ENCODE data around the gene PGM2.
"Not testable (repeated sequence)": the region's sequence is repeated elsewhere in the genome, so short reads cannot be mapped to it uniquely, and the experiment has no call there.

The PGM2 gene

GRCh38 chr4:37820458-37820857 lies 6.0 kb upstream of the PGM2 start:
- not testable (repeated sequence) for DNase-seq

GRCh38 chr4:37821953-37822605 lies 4.4 kb upstream of the PGM2 start:
- no peak for DNase-seq

- not testable (repeated sequence) for DNase-seq
Observed at GRCh38 chr4:37825501-37825900, 985 bp upstream of the PGM2 start.

- peak; percentile 6 to 18 for DNase-seq
Observed at GRCh38 chr4:37825968-37826294, 555 bp upstream of the PGM2 start.

- DNase-seq: peak in 1 of 2 experiments; percentile 32
Observed at GRCh38 chr4:37827030-37827685, 672 bp downstream of the PGM2 start.

GRCh38 chr4:37827802-37828321 lies 1.4 kb downstream of the PGM2 start:
- no peak for DNase-seq

- DNase-seq: no peak
Observed at GRCh38 chr4:37828843-37829242, 2.4 kb downstream of the PGM2 start.

- DNase-seq: no peak
Observed at GRCh38 chr4:37830640-37831039, 4.2 kb downstream of the PGM2 start.

GRCh38 chr4:37835031-37835430 lies 8.5 kb downstream of the PGM2 start:
- DNase-seq: no peak

GRCh38 chr4:37835806-37836205 lies 9.3 kb downstream of the PGM2 start:
- no peak for DNase-seq

- DNase-seq: no peak
Observed at GRCh38 chr4:37836274-37836673, 9.8 kb downstream of the PGM2 start.

- no peak for DNase-seq
Observed at GRCh38 chr4:37836838-37837440, 10.5 kb downstream of the PGM2 start.

- DNase-seq: no peak
Observed at GRCh38 chr4:37837446-37837845, 11.0 kb downstream of the PGM2 start.

- DNase-seq: no peak
Observed at GRCh38 chr4:37839426-37839825, 12.9 kb downstream of the PGM2 start.

- DNase-seq: no peak
Observed at GRCh38 chr4:37844204-37844603, 17.7 kb downstream of the PGM2 start.

GRCh38 chr4:37845201-37845600 lies 18.7 kb downstream of the PGM2 start:
- no peak for DNase-seq

GRCh38 chr4:37847311-37847884 lies 20.9 kb downstream of the PGM2 start:
- DNase-seq: no peak

- no peak for DNase-seq
Observed at GRCh38 chr4:37852376-37852775, 25.9 kb downstream of the PGM2 start.

- no peak for DNase-seq
Observed at GRCh38 chr4:37858112-37858511, 31.6 kb downstream of the PGM2 start.

GRCh38 chr4:37858872-37859271 lies 32.4 kb downstream of the PGM2 start:
- no peak for DNase-seq

- no peak for DNase-seq
Observed at GRCh38 chr4:37860266-37860665, 33.8 kb downstream of the PGM2 start.

- DNase-seq: no peak
Observed at GRCh38 chr4:37862961-37863360, 36.5 kb downstream of the PGM2 start.

GRCh38 chr4:37864786-37865185 lies 38.3 kb downstream of the PGM2 start:
- DNase-seq: no peak

GRCh38 chr4:37865450-37865849 lies 39.0 kb downstream of the PGM2 start:
- no peak for DNase-seq

Data from activated CD4-positive, alpha-beta T cell treated with anti-CD3 and anti-CD28 coated beads, Interleukin-2, amount 50 U/mL, for 48 hours (primary cell).